ENCODE measurements around the gene HTR4. TPM values are rescaled to one million over a fixed set of nuclear protein-coding genes. Genes with fewer than 3 reads are reported as not detected.

Gene HTR4
- total RNA-seq, 1 experiment from 2014 or later: not detected

- Histone ChIP-seq H3K4ac (ENCODE audit: low read depth, low read length) (no peak overlapping the region), H2AK5ac (ENCODE audit: insufficient read length, low read length) (no peak overlapping the region), H3K27ac (ENCODE audit: insufficient read length, low read depth, low read length) (no peak overlapping the region), H4K8ac (replicated peaks; ENCODE audit: insufficient read length, low read depth, low read length) (no peak overlapping the region), H3K4me2 (ENCODE audit: insufficient read depth, insufficient read length, low read length) (no peak overlapping the region), H4K20me1 (ENCODE audit: control insufficient read depth, insufficient read depth, insufficient read length) (no peaks in the 10 kb centered on the region), H3K9ac (ENCODE audit: extremely low read depth, insufficient read length, low read length) (no peak overlapping the region), H3K79me1 (ENCODE audit: insufficient read depth, low read depth, low read length, poor library complexity, severe bottlenecking) (no peaks in the 10 kb centered on the region), H4K91ac (ENCODE audit: insufficient read length, low read depth, low read length) (no peak overlapping the region), H3K27me3 (ENCODE audit: insufficient read depth, low read length) (no peaks in the 10 kb centered on the region), H3K14ac (ENCODE audit: insufficient read depth, low read length) (no peak overlapping the region), H2AFZ (ENCODE audit: low read length) (no peak overlapping the region), H2BK12ac (ENCODE audit: insufficient read length, low read depth, low read length) (no peak overlapping the region), H3K18ac (ENCODE audit: insufficient read length, low read depth, low read length) (no peak overlapping the region), H3K4me1 (ENCODE audit: insufficient read depth, low read length) (peaks cover 3% of the 10 kb centered on the region; the same call in 1 of the 2 replicates), H4K5ac (ENCODE audit: insufficient read length, low read depth, low read length) (no peak overlapping the region), H3K79me2 (ENCODE audit: insufficient read depth, low read length) (peaks cover 2% of the 10 kb centered on the region; the same call in 1 of the 2 replicates), H3K56ac (ENCODE audit: insufficient read length, low read depth, low read length) (no peak overlapping the region), H2BK20ac (ENCODE audit: low read depth, low read length, poor library complexity, severe bottlenecking) (no peak overlapping the region), H2BK15ac (ENCODE audit: low read depth, low read length) (no peak overlapping the region), H3T11ph (ENCODE audit: low read length) (no peak overlapping the region), H2BK5ac (ENCODE audit: insufficient read length, low read length) (no peak overlapping the region), H2BK120ac (ENCODE audit: low read depth, low read length, poor library complexity, severe bottlenecking) (no peak overlapping the region), H3K23ac (ENCODE audit: insufficient read length, low read depth, low read length) (no peak overlapping the region), H3K23me2 (ENCODE audit: insufficient read length, low read depth, low read length, poor library complexity, severe bottlenecking) (no peaks in the 10 kb centered on the region), H3K9me3 (ENCODE audit: control insufficient read depth, low read depth, low read length) (no peaks in the 10 kb centered on the region)
- no CpG with 5 or more reads among the region's 1 CpG for WGBS (ENCODE audit: extremely low coverage, insufficient read length, low lambda C conversion rate)
- Mint-ChIP-seq H3K9me3 (peaks cover 0 to 2% of the 10 kb centered on the region in 2 experiments; a peak in 2 of 5 replicates), H3K27me3 (ENCODE audit: low read depth) (no peaks in the 10 kb centered on the region; the same call in none of the 2 replicates), H3K4me3 (no peak overlapping the region), H3K36me3 (ENCODE audit: insufficient read depth in 1 of 3, low read depth in 3 of 3) (no peaks in the 10 kb centered on the region), H3K4me1 (peaks cover 14 to 17% of the 10 kb centered on the region in 2 experiments), H3K27ac (no peak overlapping the region)
- no peak for TF ChIP-seq CTCF (conservative IDR thresholded peaks at IDR 0.05)
- no peak for DNase-seq
These were observed 194.7 kb downstream of the HTR4 start for GRCh38 chr5:148459669-148460068.
